GM12892 (cell line): ENCODE measurements around the gene ATXN1.

ENCODE experiments used
- POLR2A ChIP-seq: IDR thresholded peaks from 2 replicates; pipeline ENCODE4 v1.6.1; 2011; ENCODE audit warnings: low read depth, low read length, control low read depth
- TAF1 ChIP-seq: IDR thresholded peaks from 2 replicates; pipeline ENCODE4 v1.6.1; 2011; ENCODE audit warnings: low read depth, mild to moderate bottlenecking, control low read depth, low read length, borderline replicate concordance

DNA sequence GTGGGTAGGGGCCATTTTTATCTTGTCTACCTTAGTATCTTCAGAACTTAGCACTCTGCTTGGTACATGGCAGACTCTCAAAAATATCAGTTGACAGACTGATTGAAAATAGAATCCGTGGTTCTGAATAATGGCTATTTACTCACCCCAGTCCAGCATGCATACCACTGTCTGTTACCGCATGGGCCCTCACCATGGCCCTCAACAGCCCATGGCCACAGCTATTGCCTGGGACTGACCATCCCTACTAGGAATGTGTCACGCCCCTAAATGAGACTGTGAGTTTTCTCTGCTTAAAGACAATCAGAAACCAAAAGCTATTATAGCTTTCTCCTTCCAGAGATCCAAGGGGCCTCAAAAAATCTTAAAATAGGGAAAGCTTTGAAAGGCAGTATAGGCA is 207.7 kb downstream of the ATXN1 start:
- no peak for TF ChIP-seq POLR2A
- no peak for TF ChIP-seq TAF1
